HepG2 (cell line): ENCODE measurements around the gene KCNK7. TPM values are rescaled to one million over a fixed set of nuclear protein-coding genes. Genes with fewer than 3 reads are reported as not detected.

Experiments used
- ATAC-seq: fragments of 200-7000 bp; cut with Tn5 transposase; 3 replicates; pipeline ENCODE4 v1.9.1; 2020; ENCODE audit warnings: mild to moderate bottlenecking, moderate library complexity
- BruUV-seq: library from RNA; stranded (reverse); fragments of 400-500 nt; replicated peaks from 2 replicates; lab custom pipeline; 2021; lab: Mats Ljungman, UMichigan
- CTCF ChIA-PET: fragments of 300-600 bp; formaldehyde crosslinking; extraction: SDS; loops from one replicate; lab custom pipeline; 2021; ENCODE audit warnings: low total read pairs, inconsistent platforms, low intra/inter-chr PET ratio; lab: Yijun Ruan, JAX
- POLR2A ChIA-PET: fragments of 350-600 bp; sonication (Branson Sonifier 250); formaldehyde crosslinking; loops from one replicate; lab custom pipeline; 2020; ENCODE audit warnings: antibody characterized with exemption, inconsistent platforms; lab: Yijun Ruan, JAX
- DNase-seq: peaks from one replicate; pipeline ENCODE4 v3.0.0-alpha.2; 2015; ENCODE audit warnings: low spot score
- FAIRE-seq: peaks from 3 replicates; lab custom pipeline; 2011; peaks lifted over from hg19 to GRCh38; lab: Jason Lieb, UNC
- H2AFZ ChIP-seq: one replicate; pipeline ENCODE4 v1.6.1; 2011; ENCODE audit warnings: low read length, inconsistent platforms
- H3K27ac ChIP-seq: fragments of 300-600 bp; 3 replicates; pipeline ENCODE4 v1.8.0; 2011; ENCODE audit warnings: mixed run types, mild to moderate bottlenecking, mixed read lengths, low read length, inconsistent platforms; ENCODE audit not compliant: insufficient read depth; ENCODE audit errors: extremely low read length
- H3K27me3 ChIP-seq, 2 experiments: fragments of 200-600 bp in 1 of 2; 2 replicates in 1 of 2; 3 replicates in 1 of 2; pipeline versions ENCODE4 v1.6.0 to v1.8.0; 2011; ENCODE audit warnings: low read length in 2 of 2, mild to moderate bottlenecking in 2 of 2, moderate library complexity in 2 of 2, inconsistent platforms in 1 of 2; ENCODE audit not compliant: insufficient read depth in 2 of 2, control insufficient read depth in 1 of 2
- H3K36me3 ChIP-seq, 2 experiments: fragments of 200-600 bp in 1 of 2; replicated peaks in 1 of 2; 2 replicates in 1 of 2; 3 replicates in 1 of 2; pipeline versions ENCODE4 v1.5.1 to v1.8.0; 2011; ENCODE audit warnings: low read length in 2 of 2, inconsistent platforms in 1 of 2; ENCODE audit not compliant: insufficient read depth in 2 of 2, control insufficient read depth in 1 of 2
- H3K4me1 ChIP-seq: 2 replicates; pipeline ENCODE4 v1.5.1; 2012; ENCODE audit warnings: low read length, inconsistent platforms; ENCODE audit not compliant: insufficient read depth
- H3K4me2 ChIP-seq: 2 replicates; pipeline ENCODE4 v1.6.0; 2011; ENCODE audit warnings: low read depth, low read length, inconsistent platforms
- H3K4me3 ChIP-seq, 3 experiments: fragments of 200-600 bp in 1 of 3; sonication (generic), shearing (Covaris generic) in 1 of 3; replicated peaks in 1 of 3; 2 replicates each; pipeline ENCODE4 v1.5.1; 2011 to 2016; ENCODE audit warnings: low read length in 3 of 3, inconsistent platforms in 2 of 3, low read depth in 2 of 3, mild to moderate bottlenecking in 2 of 3, control low read depth in 1 of 3, mixed read lengths in 1 of 3; ENCODE audit not compliant: insufficient read depth in 1 of 3
- H3K79me2 ChIP-seq: one replicate; pipeline ENCODE4 v1.6.1; 2011; ENCODE audit warnings: low read length, inconsistent platforms; ENCODE audit not compliant: insufficient read depth
- H3K9ac ChIP-seq: 2 replicates; pipeline ENCODE4 v1.6.0; 2011; ENCODE audit warnings: mild to moderate bottlenecking, low read depth, low read length, inconsistent platforms; ENCODE audit not compliant: insufficient read depth
- H3K9me3 ChIP-seq: 2 replicates; pipeline ENCODE4 v1.5.1; 2012; ENCODE audit warnings: mild to moderate bottlenecking, low read length
- H4K20me1 ChIP-seq: 2 replicates; pipeline ENCODE4 v1.6.0; 2011; ENCODE audit warnings: inconsistent platforms, mild to moderate bottlenecking, low read length, moderate library complexity; ENCODE audit not compliant: insufficient read depth
- ARHGAP35 ChIP-seq: sonication (generic); formaldehyde crosslinking; IDR thresholded peaks from 2 replicates; pipeline ENCODE4 v1.9.0; 2022; ENCODE audit warnings: mild to moderate bottlenecking, inconsistent platforms, moderate library complexity, missing genetic modification reagents, borderline replicate concordance
- ASH2L ChIP-seq: fragments of 300-600, 200-600 bp; sonication (generic); IDR thresholded peaks from 2 replicates; pipeline ENCODE4 v1.7.0; 2017; ENCODE audit warnings: low read depth, mild to moderate bottlenecking, moderate library complexity, mixed read lengths, low read length; ENCODE audit not compliant: insufficient read length
- DNMT1 ChIP-seq: sonication (generic); formaldehyde crosslinking; IDR thresholded peaks from 2 replicates; pipeline ENCODE4 v1.5.1; 2020; ENCODE audit warnings: mild to moderate bottlenecking, missing genetic modification reagents
- MXI1 ChIP-seq: IDR thresholded peaks from 3 replicates; pipeline ENCODE4 v1.6.1; 2012; ENCODE audit warnings: low read depth, low read length, inconsistent platforms, borderline replicate concordance
- PTBP1 ChIP-seq: fragments of 200-400 bp; formaldehyde crosslinking; IDR thresholded peaks from 2 replicates; pipeline ENCODE4 v1.6.1; 2018; ENCODE audit warnings: low read length, low read depth; ENCODE audit not compliant: poor library complexity, severe bottlenecking
- TBL1XR1 ChIP-seq: fragments of 150-350 bp; IDR thresholded peaks from 2 replicates; pipeline ENCODE4 v1.6.1; 2014; ENCODE audit warnings: borderline replicate concordance, low read length; ENCODE audit not compliant: partially characterized antibody
- ZFP41 ChIP-seq: sonication (generic); formaldehyde crosslinking; IDR thresholded peaks from 2 replicates; pipeline ENCODE4 v1.4.0; 2020; ENCODE audit warnings: mild to moderate bottlenecking, missing genetic modification reagents, borderline replicate concordance
- ZHX1 ChIP-seq: sonication (generic); formaldehyde crosslinking; IDR thresholded peaks from 2 replicates; pipeline ENCODE4 v1.8.1; 2022; ENCODE audit warnings: low read depth, mild to moderate bottlenecking, missing genetic modification reagents
- ZNF501 ChIP-seq: sonication (generic); formaldehyde crosslinking; IDR thresholded peaks from 2 replicates; pipeline ENCODE4 v1.5.1; 2020; ENCODE audit warnings: mild to moderate bottlenecking, moderate library complexity, missing genetic modification reagents
- ZSCAN5A ChIP-seq: sonication (generic); formaldehyde crosslinking; IDR thresholded peaks from 2 replicates; pipeline ENCODE4 v1.8.0; 2022; ENCODE audit warnings: mild to moderate bottlenecking, missing genetic modification reagents, borderline replicate concordance
- WGBS: methylation state at CpG from one replicate; pipeline ENCODE4 v1.1.6; 2017; ENCODE audit warnings: low lambda C conversion rate; 5-methylcytosine and 5-hydroxymethylcytosine counted together
- in situ Hi-C: cut with HindIII; loops from 2 replicates; pipeline ENCODE4 v1.10.0; 2017; ENCODE audit warnings: low pct_unique_long_range_greater_than_20kb; ENCODE audit not compliant: extremely low pct_ligation_motif_present
- intact Hi-C: fragments of 100-400 bp; cut with micrococcal nuclease; formaldehyde crosslinking; loops from one replicate; pipeline ENCODE4 v1.10.0; 2022; ENCODE audit not compliant: unreplicated experiment
- polyA plus RNA-seq, 8 experiments: library from polyadenylated mRNA; depleted of rRNA in 3 of 8; stranded (reverse) in 7 of 8; unstranded in 1 of 8; fragments of >200 nt; fragmentation: Illumina TruSeq in 4 of 8; extraction: Trizol in 4 of 8; gene quantifications; 2 replicates each; pipeline versions ENCODE4 v1.2.1 to v1.2.3, GENCODE V29; 2011 to 2016; ENCODE audit warnings: low read depth in 4 of 8, missing spikeins in 1 of 8, mixed read lengths in 1 of 8; ENCODE audit not compliant: insufficient read depth in 1 of 8
- total RNA-seq, 5 experiments: library from RNA; depleted of rRNA; stranded (reverse); fragments of >200 nt; fragmentation: Illumina TruSeq; extraction: Trizol; gene quantifications; 2 replicates each; pipeline ENCODE4 v1.2.3, GENCODE V29; 2016; ENCODE audit warnings: low read depth in 1 of 5
- TF ChIP-seq, protein P1 (sequence below): sonication (generic); formaldehyde crosslinking; IDR thresholded peaks from 2 replicates; pipeline ENCODE4 v1.5.1; 2020; ENCODE audit warnings: missing genetic modification reagents, mild to moderate bottlenecking, borderline replicate concordance
- TF ChIP-seq, protein P2 (sequence below): sonication (generic); formaldehyde crosslinking; conservative IDR thresholded peaks from 2 replicates; pipeline ENCODE4 v1.8.0; 2022; ENCODE audit warnings: low read depth, missing genetic modification reagents

KCNK7 gene
- total and polyA plus RNA-seq, 2 of the 13 experiments (the other 11 are each of a cell fraction or from before 2014, with no cell fraction given) = 0.11 TPM; not detected in 1

- H3K27ac ChIP-seq = no peak overlapping the region
- no peak overlapping the region for H3K4me2 ChIP-seq
- CTCF ChIA-PET = interaction anchor here (1.1 kb wide), 1 partner anchor 193 kb away, joined by 3 read pairs; no protein-coding TSS in a partner anchor
- DNase-seq (no peak), FAIRE-seq (no peak), ATAC-seq (no peak)
- H3K4me1 ChIP-seq = peaks cover 6% of the 10 kb centered on the region; the same call in 1 of the 2 replicates
- no peaks in the 10 kb centered on the region for H3K27me3 ChIP-seq
- H3K4me3 ChIP-seq = no peak overlapping the region
- POLR2A ChIA-PET = interaction anchor here (1.1 to 2.4 kb wide), 3 partner anchors 8 to 13 kb away, joined by 3 to 19 read pairs (median 6); partner anchors contain the start of genes MAP3K11, PCNX3 and SIPA1
- in situ Hi-C loops (no loop called here), intact Hi-C loops (no loop called here)
- H3K36me3 ChIP-seq = peaks cover 35 to 77% of the 10 kb centered on the region in 2 experiments
- H4K20me1 ChIP-seq = no peaks in the 10 kb centered on the region
- H3K79me2 ChIP-seq = no peaks in the 10 kb centered on the region
- BruUV-seq = no TSS peak
- H3K9me3 ChIP-seq = no peaks in the 10 kb centered on the region
- 99% methylated on average over 20 of the region's 30 CpGs for WGBS
- H3K9ac ChIP-seq = no peak overlapping the region
- no peak overlapping the region for H2AFZ ChIP-seq
- TF ChIP-seq TBL1XR1 (no peak), PTBP1 (no peak), ZHX1 (no peak), DNMT1 (CRISPR knock-in tag) (no peak), ASH2L (no peak), ZSCAN5A (no peak), ZNF501 (CRISPR knock-in tag) (no peak), ZFP41 (CRISPR knock-in tag) (no peak), ARHGAP35 (CRISPR knock-in tag) (no peak), MXI1 (no peak)
- TF ChIP-seq, protein P1, sequence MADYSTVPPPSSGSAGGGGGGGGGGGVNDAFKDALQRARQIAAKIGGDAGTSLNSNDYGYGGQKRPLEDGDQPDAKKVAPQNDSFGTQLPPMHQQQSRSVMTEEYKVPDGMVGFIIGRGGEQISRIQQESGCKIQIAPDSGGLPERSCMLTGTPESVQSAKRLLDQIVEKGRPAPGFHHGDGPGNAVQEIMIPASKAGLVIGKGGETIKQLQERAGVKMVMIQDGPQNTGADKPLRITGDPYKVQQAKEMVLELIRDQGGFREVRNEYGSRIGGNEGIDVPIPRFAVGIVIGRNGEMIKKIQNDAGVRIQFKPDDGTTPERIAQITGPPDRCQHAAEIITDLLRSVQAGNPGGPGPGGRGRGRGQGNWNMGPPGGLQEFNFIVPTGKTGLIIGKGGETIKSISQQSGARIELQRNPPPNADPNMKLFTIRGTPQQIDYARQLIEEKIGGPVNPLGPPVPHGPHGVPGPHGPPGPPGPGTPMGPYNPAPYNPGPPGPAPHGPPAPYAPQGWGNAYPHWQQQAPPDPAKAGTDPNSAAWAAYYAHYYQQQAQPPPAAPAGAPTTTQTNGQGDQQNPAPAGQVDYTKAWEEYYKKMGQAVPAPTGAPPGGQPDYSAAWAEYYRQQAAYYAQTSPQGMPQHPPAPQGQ = no peak
- TF ChIP-seq, protein P2, sequence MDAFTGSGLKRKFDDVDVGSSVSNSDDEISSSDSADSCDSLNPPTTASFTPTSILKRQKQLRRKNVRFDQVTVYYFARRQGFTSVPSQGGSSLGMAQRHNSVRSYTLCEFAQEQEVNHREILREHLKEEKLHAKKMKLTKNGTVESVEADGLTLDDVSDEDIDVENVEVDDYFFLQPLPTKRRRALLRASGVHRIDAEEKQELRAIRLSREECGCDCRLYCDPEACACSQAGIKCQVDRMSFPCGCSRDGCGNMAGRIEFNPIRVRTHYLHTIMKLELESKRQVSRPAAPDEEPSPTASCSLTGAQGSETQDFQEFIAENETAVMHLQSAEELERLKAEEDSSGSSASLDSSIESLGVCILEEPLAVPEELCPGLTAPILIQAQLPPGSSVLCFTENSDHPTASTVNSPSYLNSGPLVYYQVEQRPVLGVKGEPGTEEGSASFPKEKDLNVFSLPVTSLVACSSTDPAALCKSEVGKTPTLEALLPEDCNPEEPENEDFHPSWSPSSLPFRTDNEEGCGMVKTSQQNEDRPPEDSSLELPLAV (CRISPR knock-in tag) = no peak
These were observed 29.5 kb upstream of the KCNK7 start for GRCh38 chr11:65624931-65625627.
